HepG2 (cell line): ENCODE results near the gene ERCC5. TPM values are rescaled to one million over a fixed set of nuclear protein-coding genes. Genes with fewer than 3 reads are reported as not detected.

Experiments
- ATAC-seq: fragments of 200-7000 bp; cut with Tn5 transposase; 3 replicates; pipeline ENCODE4 v1.9.1; 2020; ENCODE audit warnings: mild to moderate bottlenecking, moderate library complexity
- BruUV-seq: library from RNA; stranded (reverse); fragments of 400-500 nt; replicated peaks from 2 replicates; lab custom pipeline; 2021; lab: Mats Ljungman, UMichigan
- CTCF ChIA-PET: fragments of 300-600 bp; formaldehyde crosslinking; extraction: SDS; loops from one replicate; lab custom pipeline; 2021; ENCODE audit warnings: low total read pairs, inconsistent platforms, low intra/inter-chr PET ratio; lab: Yijun Ruan, JAX
- POLR2A ChIA-PET: fragments of 350-600 bp; sonication (Branson Sonifier 250); formaldehyde crosslinking; loops from one replicate; lab custom pipeline; 2020; ENCODE audit warnings: antibody characterized with exemption, inconsistent platforms; lab: Yijun Ruan, JAX
- DNase-seq: peaks from one replicate; pipeline ENCODE4 v3.0.0-alpha.2; 2015; ENCODE audit warnings: low spot score
- FAIRE-seq: peaks from 3 replicates; lab custom pipeline; 2011; peaks lifted over from hg19 to GRCh38; lab: Jason Lieb, UNC
- H2AFZ ChIP-seq: one replicate; pipeline ENCODE4 v1.6.1; 2011; ENCODE audit warnings: low read length, inconsistent platforms
- H3K27ac ChIP-seq: fragments of 300-600 bp; 3 replicates; pipeline ENCODE4 v1.8.0; 2011; ENCODE audit warnings: mixed run types, mild to moderate bottlenecking, mixed read lengths, low read length, inconsistent platforms; ENCODE audit not compliant: insufficient read depth; ENCODE audit errors: extremely low read length
- H3K27me3 ChIP-seq, 2 experiments: fragments of 200-600 bp in 1 of 2; 2 replicates in 1 of 2; 3 replicates in 1 of 2; pipeline versions ENCODE4 v1.6.0 to v1.8.0; 2011; ENCODE audit warnings: low read length in 2 of 2, mild to moderate bottlenecking in 2 of 2, moderate library complexity in 2 of 2, inconsistent platforms in 1 of 2; ENCODE audit not compliant: insufficient read depth in 2 of 2, control insufficient read depth in 1 of 2
- H3K36me3 ChIP-seq, 2 experiments: fragments of 200-600 bp in 1 of 2; replicated peaks in 1 of 2; 2 replicates in 1 of 2; 3 replicates in 1 of 2; pipeline versions ENCODE4 v1.5.1 to v1.8.0; 2011; ENCODE audit warnings: low read length in 2 of 2, inconsistent platforms in 1 of 2; ENCODE audit not compliant: insufficient read depth in 2 of 2, control insufficient read depth in 1 of 2
- H3K4me1 ChIP-seq: 2 replicates; pipeline ENCODE4 v1.5.1; 2012; ENCODE audit warnings: low read length, inconsistent platforms; ENCODE audit not compliant: insufficient read depth
- H3K4me2 ChIP-seq: 2 replicates; pipeline ENCODE4 v1.6.0; 2011; ENCODE audit warnings: low read depth, low read length, inconsistent platforms
- H3K4me3 ChIP-seq, 3 experiments: fragments of 200-600 bp in 1 of 3; sonication (generic), shearing (Covaris generic) in 1 of 3; replicated peaks in 1 of 3; 2 replicates each; pipeline ENCODE4 v1.5.1; 2011 to 2016; ENCODE audit warnings: low read length in 3 of 3, inconsistent platforms in 2 of 3, low read depth in 2 of 3, mild to moderate bottlenecking in 2 of 3, control low read depth in 1 of 3, mixed read lengths in 1 of 3; ENCODE audit not compliant: insufficient read depth in 1 of 3
- H3K79me2 ChIP-seq: one replicate; pipeline ENCODE4 v1.6.1; 2011; ENCODE audit warnings: low read length, inconsistent platforms; ENCODE audit not compliant: insufficient read depth
- H3K9ac ChIP-seq: 2 replicates; pipeline ENCODE4 v1.6.0; 2011; ENCODE audit warnings: mild to moderate bottlenecking, low read depth, low read length, inconsistent platforms; ENCODE audit not compliant: insufficient read depth
- H3K9me3 ChIP-seq: 2 replicates; pipeline ENCODE4 v1.5.1; 2012; ENCODE audit warnings: mild to moderate bottlenecking, low read length
- H4K20me1 ChIP-seq: 2 replicates; pipeline ENCODE4 v1.6.0; 2011; ENCODE audit warnings: inconsistent platforms, mild to moderate bottlenecking, low read length, moderate library complexity; ENCODE audit not compliant: insufficient read depth
- AKAP8 ChIP-seq: sonication (generic); formaldehyde crosslinking; IDR thresholded peaks from 2 replicates; pipeline ENCODE4 v1.5.1; 2020; ENCODE audit warnings: mild to moderate bottlenecking, missing genetic modification reagents
- CENPBD1 ChIP-seq: sonication (generic); formaldehyde crosslinking; IDR thresholded peaks from 2 replicates; pipeline ENCODE4 v1.8.0; 2022; ENCODE audit warnings: missing genetic modification reagents, low read depth, mild to moderate bottlenecking, borderline replicate concordance
- E2F1 ChIP-seq: sonication (generic); formaldehyde crosslinking; IDR thresholded peaks from 2 replicates; pipeline ENCODE4 v1.5.0; 2020; ENCODE audit warnings: missing genetic modification reagents
- FOXP1 ChIP-seq, 2 experiments: fragments of 450-650 bp in 1 of 2; IDR thresholded peaks; 2 replicates each; pipeline ENCODE4 v1.6.1; 2017 to 2018; ENCODE audit warnings: antibody characterized with exemption in 1 of 2
- KMT2B ChIP-seq: IDR thresholded peaks from 2 replicates; pipeline ENCODE4 v1.6.1; 2016; ENCODE audit warnings: missing genetic modification reagents, missing compliant biosample characterization
- MEIS2 ChIP-seq: sonication (generic); formaldehyde crosslinking; IDR thresholded peaks from 2 replicates; pipeline ENCODE4 v1.9.0; 2021; ENCODE audit warnings: mild to moderate bottlenecking, missing genetic modification reagents
- NR1H2 ChIP-seq: sonication (generic); formaldehyde crosslinking; IDR thresholded peaks from 2 replicates; pipeline ENCODE4 v1.8.1; 2022; ENCODE audit warnings: low read depth, missing genetic modification reagents, borderline replicate concordance
- REXO4 ChIP-seq: sonication (generic); formaldehyde crosslinking; IDR thresholded peaks from 2 replicates; pipeline ENCODE4 v1.8.0; 2022; ENCODE audit warnings: missing genetic modification reagents, mild to moderate bottlenecking, borderline replicate concordance
- SP2 ChIP-seq: sonication (generic); formaldehyde crosslinking; IDR thresholded peaks from 2 replicates; pipeline ENCODE4 v1.5.1; 2020; ENCODE audit warnings: mild to moderate bottlenecking, missing genetic modification reagents
- TSC22D2 ChIP-seq: sonication (generic); formaldehyde crosslinking; IDR thresholded peaks from 2 replicates; pipeline ENCODE4 v1.5.1; 2020; ENCODE audit warnings: missing genetic modification reagents, mild to moderate bottlenecking, borderline replicate concordance
- U2AF1 ChIP-seq: fragments of 200-400 bp; formaldehyde crosslinking; optimal IDR thresholded peaks from 2 replicates; pipeline ENCODE3; 2017; ENCODE audit warnings: mild to moderate bottlenecking, low read depth, low read length
- ZFX ChIP-seq: sonication (generic); formaldehyde crosslinking; IDR thresholded peaks from 2 replicates; pipeline ENCODE4 v1.4.0; 2020; ENCODE audit warnings: mild to moderate bottlenecking, low read depth, missing genetic modification reagents, moderate library complexity
- ZMYM4 ChIP-seq: sonication (generic); formaldehyde crosslinking; IDR thresholded peaks from 2 replicates; pipeline ENCODE4 v1.8.1; 2023; ENCODE audit warnings: mild to moderate bottlenecking, missing genetic modification reagents
- ZNF124 ChIP-seq: sonication (generic); formaldehyde crosslinking; IDR thresholded peaks from 2 replicates; pipeline ENCODE4 v1.4.0; 2020; ENCODE audit warnings: missing genetic modification reagents
- ZNF616 ChIP-seq: sonication (generic); formaldehyde crosslinking; IDR thresholded peaks from 2 replicates; pipeline ENCODE4 v1.5.0; 2020; ENCODE audit warnings: low read depth, mild to moderate bottlenecking, missing genetic modification reagents
- ZNF766 ChIP-seq: sonication (generic); formaldehyde crosslinking; IDR thresholded peaks from 2 replicates; pipeline ENCODE4 v1.5.0; 2020; ENCODE audit warnings: missing genetic modification reagents, borderline replicate concordance
- ZNF800 ChIP-seq: sonication (generic); formaldehyde crosslinking; IDR thresholded peaks from 2 replicates; pipeline ENCODE4 v1.4.0; 2020; ENCODE audit warnings: missing genetic modification reagents
- WGBS: methylation state at CpG from one replicate; pipeline ENCODE4 v1.1.6; 2017; ENCODE audit warnings: low lambda C conversion rate; 5-methylcytosine and 5-hydroxymethylcytosine counted together
- in situ Hi-C: cut with HindIII; loops from 2 replicates; pipeline ENCODE4 v1.10.0; 2017; ENCODE audit warnings: low pct_unique_long_range_greater_than_20kb; ENCODE audit not compliant: extremely low pct_ligation_motif_present
- intact Hi-C: fragments of 100-400 bp; cut with micrococcal nuclease; formaldehyde crosslinking; loops from one replicate; pipeline ENCODE4 v1.10.0; 2022; ENCODE audit not compliant: unreplicated experiment
- polyA plus RNA-seq, 8 experiments: library from polyadenylated mRNA; depleted of rRNA in 3 of 8; stranded (reverse) in 7 of 8; unstranded in 1 of 8; fragments of >200 nt; fragmentation: Illumina TruSeq in 4 of 8; extraction: Trizol in 4 of 8; gene quantifications; 2 replicates each; pipeline versions ENCODE4 v1.2.1 to v1.2.3, GENCODE V29; 2011 to 2016; ENCODE audit warnings: low read depth in 4 of 8, missing spikeins in 1 of 8, mixed read lengths in 1 of 8; ENCODE audit not compliant: insufficient read depth in 1 of 8
- total RNA-seq, 5 experiments: library from RNA; depleted of rRNA; stranded (reverse); fragments of >200 nt; fragmentation: Illumina TruSeq; extraction: Trizol; gene quantifications; 2 replicates each; pipeline ENCODE4 v1.2.3, GENCODE V29; 2016; ENCODE audit warnings: low read depth in 1 of 5

Gene ERCC5
- total and polyA plus RNA-seq, 2 of the 13 experiments (the other 11 are each of a cell fraction or from before 2014, with no cell fraction given): 12.9 to 35.5 TPM

- POLR2A ChIA-PET: no interaction called here
- FAIRE-seq (no peak), DNase-seq (no peak), ATAC-seq (no peak)
- no peak overlapping the region for H3K4me3 ChIP-seq
- in situ Hi-C loops: loop anchor here (5.0 kb wide), 1 partner anchor 252 kb away; the partner anchor contains the start of gene TPP2
- no peak overlapping the region for H3K4me2 ChIP-seq
- no peak overlapping the region for H3K27ac ChIP-seq
- H3K9ac ChIP-seq: no peak overlapping the region
- no peak for TF ChIP-seq ZNF800 (CRISPR knock-in tag)
- TF ChIP-seq REXO4 (CRISPR knock-in tag): no peak
- no peak for TF ChIP-seq ZNF124
- no peak for TF ChIP-seq NR1H2 (CRISPR knock-in tag)
- TF ChIP-seq AKAP8: no peak
- TF ChIP-seq ZFX: no peak
- H4K20me1 ChIP-seq: 0 out of 2 replicates have a peak, but pooled peaks cover 3% of the 10 kb centered on the region
- intact Hi-C loops: no loop called here
- 97% methylated on average over 6 of the region's 6 CpGs for WGBS
- peaks cover 4 to 13% of the 10 kb centered on the region in 2 experiments; a peak in 4 of 5 replicates for H3K36me3 ChIP-seq
- H2AFZ ChIP-seq: no peak overlapping the region
- H3K9me3 ChIP-seq: no peaks in the 10 kb centered on the region
- H3K4me1 ChIP-seq: peaks cover 15% of the 10 kb centered on the region
- H3K79me2 ChIP-seq: peaks cover 32% of the 10 kb centered on the region
- H3K27me3 ChIP-seq: no peaks in the 10 kb centered on the region; a peak in 1 of 5 replicates
- CTCF ChIA-PET: no interaction called here
- no TSS peak for BruUV-seq
These were observed 3.1 kb downstream of the ERCC5 start for GRCh38 chr13:102848956-102849355.

GRCh38 chr13:102852556-102852955 lies 6.7 kb downstream of the ERCC5 start:
- BruUV-seq: no TSS peak
- Histone ChIP-seq H3K27me3 (no peaks in the 10 kb centered on the region), H3K36me3 (peaks cover 14 to 36% of the 10 kb centered on the region in 2 experiments; a peak in 4 of 5 replicates), H3K4me3 (no peak overlapping the region), H3K9me3 (no peaks in the 10 kb centered on the region), H3K4me1 (peaks cover 9% of the 10 kb centered on the region), H3K4me2 (no peak overlapping the region), H3K9ac (no peak overlapping the region), H3K27ac (no peak overlapping the region), H4K20me1 (0 out of 2 replicates have a peak, but pooled peaks cover 3% of the 10 kb centered on the region), H2AFZ (no peak overlapping the region), H3K79me2 (peaks cover 18% of the 10 kb centered on the region)
- WGBS: 99% methylated on average over 3 of the region's 3 CpGs
- intact Hi-C loops (no loop called here), in situ Hi-C loops (no loop called here)
- POLR2A ChIA-PET: no interaction called here
- DNase-seq: no peak
- no peak for FAIRE-seq
- no peak for ATAC-seq
- CTCF ChIA-PET: no interaction called here
- TF ChIP-seq ZNF766 (CRISPR knock-in tag) (no peak), TSC22D2 (CRISPR knock-in tag) (no peak), CENPBD1 (no peak), MEIS2 (CRISPR knock-in tag) (no peak), ZMYM4 (CRISPR knock-in tag) (no peak), U2AF1 (no peak), FOXP1 (IDR thresholded peaks at IDR 0.05) (no peak), FOXP1 (CRISPR knock-in tag; IDR thresholded peaks at IDR 0.05) (no peak), ZNF616 (CRISPR knock-in tag) (no peak), E2F1 (CRISPR knock-in tag) (no peak), SP2 (CRISPR knock-in tag) (no peak), KMT2B (CRISPR knock-in tag) (no peak), REXO4 (CRISPR knock-in tag) (no peak)
